Cardiac muscle cell (in vitro differentiated cells and primary cell): ENCODE data around the gene PPP3CA. TPM values are rescaled to one million over a fixed set of nuclear protein-coding genes. Genes with fewer than 3 reads are reported as not detected.

Experiments used
- DNase-seq, 2 donors: peaks; one replicate each; pipeline versions ENCODE4 v3.0.0 to v3.0.0-alpha.2; 2010 to 2017; ENCODE audit warnings: low read depth in 1 of 2, low spot score in 1 of 2
- H3K27ac ChIP-seq: fragments of 200-600 bp; sonication (generic); 2 replicates; pipeline ENCODE4 v1.5.1; 2016
- H3K27me3 ChIP-seq: fragments of 200-600 bp; sonication (generic); 2 replicates; pipeline ENCODE4 v1.6.0; 2016; ENCODE audit warnings: control low read depth
- H3K36me3 ChIP-seq: fragments of 200-600 bp; sonication (generic); 2 replicates; pipeline ENCODE4 v1.5.1; 2016; ENCODE audit warnings: control low read depth
- H3K4me1 ChIP-seq: fragments of 200-600 bp; sonication (generic); 2 replicates; pipeline ENCODE4 v1.8.1; 2017; ENCODE audit warnings: low read depth, mild to moderate bottlenecking, mixed run types
- H3K4me3 ChIP-seq: fragments of 200-600 bp; sonication (generic); 2 replicates; pipeline ENCODE4 v1.5.1; 2016; ENCODE audit warnings: mild to moderate bottlenecking
- H3K9me3 ChIP-seq: fragments of 200-600 bp; sonication (generic); 2 replicates; pipeline ENCODE4 v1.5.1; 2017; ENCODE audit warnings: low read depth, mild to moderate bottlenecking, control low read depth
- polyA plus RNA-seq: library from polyadenylated mRNA; unstranded; fragments of >200 nt; fragmentation: Nextera tagmentation; extraction: Ambion mirVana; gene quantifications from 2 replicates; pipeline ENCODE4 v1.2.1, GENCODE V29; 2016
- total RNA-seq: library from RNA; depleted of rRNA; stranded (reverse); fragments of >200 nt; gene quantifications from 2 replicates; pipeline ENCODE4 v1.2.3, GENCODE V29; 2016
- TF ChIP-seq, protein P1 (sequence below): IDR thresholded peaks from 2 replicates; pipeline ENCODE4 v1.5.1; 2012; ENCODE audit warnings: low read depth, mild to moderate bottlenecking, low read length

The PPP3CA gene
- total and polyA plus RNA-seq, 2 experiments from 2014 or later: 8.2 to 21.3 TPM

DNA sequence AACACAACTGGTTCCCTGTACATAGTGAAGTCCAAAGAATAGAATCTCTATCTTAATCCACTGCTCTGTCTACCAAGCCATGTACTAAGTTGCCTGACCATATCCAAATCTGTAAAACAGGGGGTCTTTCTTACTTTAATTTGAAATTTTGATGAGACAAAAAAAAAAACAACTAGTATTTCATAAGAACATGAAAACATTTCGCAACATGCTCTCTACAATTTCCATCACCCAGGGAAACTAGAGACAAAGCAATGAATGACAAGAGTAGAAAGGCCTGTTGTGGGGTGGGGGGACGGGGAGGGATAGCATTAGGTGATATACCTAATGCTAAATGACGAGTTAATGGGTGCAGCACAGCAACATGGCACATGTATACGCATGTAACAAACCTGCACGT is 279.9 kb downstream of the PPP3CA start:
- Histone ChIP-seq H3K4me1 (peaks cover 11% of the 10 kb centered on the region), H3K27ac (no peak overlapping the region)

DNA sequence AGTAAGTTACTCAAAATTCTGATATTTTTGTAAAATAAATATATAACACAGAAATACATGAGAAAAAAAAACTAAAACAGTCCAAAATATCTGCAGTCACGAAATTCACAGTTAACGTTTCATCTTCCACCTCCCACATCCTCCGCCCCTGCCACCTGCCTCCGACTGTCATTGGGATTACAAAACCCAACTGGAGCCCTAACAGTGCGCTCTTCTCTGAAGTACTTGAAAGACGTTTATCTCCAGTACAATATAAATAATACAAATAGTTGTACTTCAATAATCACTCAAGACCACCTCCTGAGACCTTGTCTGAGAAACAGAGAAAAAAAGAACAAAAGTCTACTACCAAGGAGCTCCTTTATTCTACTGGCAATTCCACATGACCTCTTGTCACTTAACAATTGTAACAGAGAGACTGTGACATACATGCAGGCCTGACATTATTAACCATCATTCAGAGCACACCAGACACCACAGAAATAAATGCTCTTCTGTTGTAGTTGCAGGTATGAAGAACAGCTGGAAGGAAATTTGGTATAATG is 280.6 kb downstream of the PPP3CA start:
- H3K27ac ChIP-seq: no peak overlapping the region
- no peak for DNase-seq
- no peaks in the 10 kb centered on the region for H3K36me3 ChIP-seq
- H3K9me3 ChIP-seq: no peaks in the 10 kb centered on the region
- no peaks in the 10 kb centered on the region for H3K27me3 ChIP-seq
- TF ChIP-seq, protein P1, sequence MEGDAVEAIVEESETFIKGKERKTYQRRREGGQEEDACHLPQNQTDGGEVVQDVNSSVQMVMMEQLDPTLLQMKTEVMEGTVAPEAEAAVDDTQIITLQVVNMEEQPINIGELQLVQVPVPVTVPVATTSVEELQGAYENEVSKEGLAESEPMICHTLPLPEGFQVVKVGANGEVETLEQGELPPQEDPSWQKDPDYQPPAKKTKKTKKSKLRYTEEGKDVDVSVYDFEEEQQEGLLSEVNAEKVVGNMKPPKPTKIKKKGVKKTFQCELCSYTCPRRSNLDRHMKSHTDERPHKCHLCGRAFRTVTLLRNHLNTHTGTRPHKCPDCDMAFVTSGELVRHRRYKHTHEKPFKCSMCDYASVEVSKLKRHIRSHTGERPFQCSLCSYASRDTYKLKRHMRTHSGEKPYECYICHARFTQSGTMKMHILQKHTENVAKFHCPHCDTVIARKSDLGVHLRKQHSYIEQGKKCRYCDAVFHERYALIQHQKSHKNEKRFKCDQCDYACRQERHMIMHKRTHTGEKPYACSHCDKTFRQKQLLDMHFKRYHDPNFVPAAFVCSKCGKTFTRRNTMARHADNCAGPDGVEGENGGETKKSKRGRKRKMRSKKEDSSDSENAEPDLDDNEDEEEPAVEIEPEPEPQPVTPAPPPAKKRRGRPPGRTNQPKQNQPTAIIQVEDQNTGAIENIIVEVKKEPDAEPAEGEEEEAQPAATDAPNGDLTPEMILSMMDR: no peak
- H3K4me3 ChIP-seq: no peak overlapping the region
- H3K4me1 ChIP-seq: peaks cover 11% of the 10 kb centered on the region

More for the DNA sequence above, 279.9 kb downstream of the PPP3CA start:
- peak in 1 of 2 donors; percentile 35 for DNase-seq
- no peaks in the 10 kb centered on the region for H3K36me3 ChIP-seq
- TF ChIP-seq, protein P1: no peak
- no peaks in the 10 kb centered on the region for H3K27me3 ChIP-seq
- H3K4me3 ChIP-seq: no peak overlapping the region
- H3K9me3 ChIP-seq: no peaks in the 10 kb centered on the region

DNA sequence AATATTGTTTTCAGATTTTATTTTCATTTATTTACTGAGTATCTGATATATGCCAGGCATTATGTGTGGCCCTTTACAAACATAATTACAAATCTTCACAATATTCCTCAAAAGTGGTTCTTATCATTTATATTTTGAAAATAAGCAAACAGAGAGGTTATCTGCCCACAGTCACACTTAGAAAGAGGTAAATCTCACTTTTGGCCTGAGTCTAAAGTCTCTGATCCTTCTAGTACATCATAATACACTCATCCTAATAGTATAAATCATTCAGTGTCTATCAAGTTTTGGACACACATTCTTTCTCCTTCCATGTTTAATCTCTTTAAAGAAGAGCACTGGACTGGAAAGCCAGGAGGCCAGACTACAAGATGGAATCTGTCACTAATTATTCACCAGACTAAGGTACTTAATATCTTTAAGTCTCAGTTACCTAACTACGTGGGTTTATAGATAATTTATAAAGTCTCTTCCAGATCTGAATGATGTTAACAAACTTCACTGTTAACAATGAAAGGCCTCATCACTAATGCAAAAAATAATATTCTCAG is 281.3 kb downstream of the PPP3CA start:
- H3K27ac ChIP-seq: no peak overlapping the region
- TF ChIP-seq, protein P1: no peak
- no peak for DNase-seq
- peaks cover 9% of the 10 kb centered on the region for H3K4me1 ChIP-seq
- no peaks in the 10 kb centered on the region for H3K36me3 ChIP-seq
- no peaks in the 10 kb centered on the region for H3K27me3 ChIP-seq
- no peaks in the 10 kb centered on the region for H3K9me3 ChIP-seq
- no peak overlapping the region for H3K4me3 ChIP-seq

DNA sequence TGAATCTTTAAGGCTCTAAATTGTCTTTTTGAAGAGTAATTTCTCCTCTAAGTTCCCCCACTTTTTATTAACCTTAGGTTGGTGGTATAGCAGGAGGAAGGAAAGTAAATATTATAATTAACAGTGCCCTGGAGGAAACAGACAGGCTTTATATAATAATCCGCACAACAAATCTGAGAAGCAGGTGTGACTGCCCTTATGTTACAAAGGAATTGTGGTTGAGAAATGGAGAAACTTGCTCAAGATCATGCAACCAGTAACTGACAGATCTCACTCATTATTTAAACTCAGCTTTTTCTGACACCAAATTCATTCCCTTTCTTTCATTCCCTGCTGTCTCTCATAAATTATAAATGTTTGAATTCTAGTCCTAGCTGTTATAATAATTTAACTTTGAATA is 282.0 kb downstream of the PPP3CA start:
- DNase-seq: no peak
- Histone ChIP-seq H3K4me1 (peaks cover 6% of the 10 kb centered on the region), H3K27ac (no peak overlapping the region), H3K4me3 (no peak overlapping the region), H3K36me3 (no peaks in the 10 kb centered on the region), H3K27me3 (no peaks in the 10 kb centered on the region), H3K9me3 (no peaks in the 10 kb centered on the region)
- TF ChIP-seq, protein P1: no peak

DNA sequence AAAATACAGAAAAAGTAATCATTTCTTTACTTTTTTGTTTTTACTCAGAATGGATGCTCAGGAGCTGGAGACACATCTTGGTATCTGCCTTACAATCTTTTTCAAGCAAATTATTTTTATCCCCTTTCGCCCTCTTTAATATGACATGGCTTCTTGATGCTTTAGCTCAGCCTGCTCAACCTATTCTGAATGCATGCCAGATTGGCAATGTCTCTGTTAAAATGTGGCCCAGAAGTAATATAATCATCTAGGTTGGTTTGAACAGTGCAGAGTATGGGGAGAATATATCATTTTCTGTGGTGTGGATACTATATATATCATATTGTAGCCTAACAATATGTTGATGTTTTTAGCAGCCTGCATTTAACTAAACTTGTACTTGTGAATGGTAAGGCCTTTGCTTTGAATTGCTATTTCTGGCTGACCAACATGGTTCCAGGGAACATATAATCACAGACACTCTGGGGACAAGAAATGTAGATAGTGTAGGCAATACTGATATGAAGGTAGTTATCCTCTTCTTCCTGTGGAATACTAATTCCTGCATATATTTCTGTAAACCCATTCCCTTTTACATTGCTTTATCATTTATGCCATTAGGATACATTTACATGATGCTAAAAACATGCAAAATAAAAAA is 282.7 kb downstream of the PPP3CA start:
- Histone ChIP-seq H3K27me3 (no peaks in the 10 kb centered on the region), H3K4me1 (peaks cover 6% of the 10 kb centered on the region), H3K36me3 (no peaks in the 10 kb centered on the region), H3K27ac (no peak overlapping the region), H3K4me3 (no peak overlapping the region), H3K9me3 (no peaks in the 10 kb centered on the region)
- TF ChIP-seq, protein P1: no peak
- no peak for DNase-seq
